SHP77 (cell line): Measurements from ENCODE around the gene ADGRG6.
A peak's percentile ranks its signal among the peaks of the same experiment; 100 is the strongest.
"Not testable (repeated sequence)": the region's sequence is repeated elsewhere in the genome, so short reads cannot be mapped to it uniquely, and the experiment has no call there.

Experiments
- DNase-seq, 2 experiments: peaks; one replicate each; lab custom pipeline; 2025; lab: John Stamatoyannopoulos, UW

The ADGRG6 gene

DNA sequence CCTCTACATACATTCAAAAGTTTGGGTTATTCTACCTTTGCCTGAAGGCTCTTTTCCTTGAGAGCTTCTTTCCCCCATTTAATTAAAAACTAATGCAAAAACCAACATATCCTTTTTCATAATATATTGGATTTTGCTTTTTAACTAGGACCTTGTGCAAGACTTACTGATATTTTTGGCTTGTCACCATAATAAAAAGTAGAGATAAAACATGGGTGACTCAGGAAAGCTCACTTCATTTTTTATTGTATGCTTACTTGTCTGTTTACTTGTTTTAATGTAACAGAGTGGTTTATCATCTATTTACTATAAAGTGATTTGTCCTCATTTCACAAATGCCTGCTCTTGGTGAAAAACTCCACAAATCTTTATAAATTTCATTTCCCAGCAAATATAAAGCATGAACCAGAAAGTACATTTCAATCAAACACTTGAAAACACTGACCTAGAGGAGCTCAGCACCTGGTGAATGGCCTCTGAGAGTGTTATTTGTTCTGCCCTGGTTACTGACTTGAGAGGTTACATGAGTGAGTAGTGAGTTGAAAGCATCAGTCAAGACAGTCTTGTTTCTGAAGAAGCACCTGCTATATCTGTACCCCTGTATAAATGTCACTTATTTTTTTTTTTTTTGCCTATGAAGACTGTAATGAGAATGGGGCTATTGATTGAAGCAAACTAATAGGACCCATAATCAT lies 20.8 kb downstream of the ADGRG6 start:
- DNase-seq: peak; percentile 52 to 58

DNA sequence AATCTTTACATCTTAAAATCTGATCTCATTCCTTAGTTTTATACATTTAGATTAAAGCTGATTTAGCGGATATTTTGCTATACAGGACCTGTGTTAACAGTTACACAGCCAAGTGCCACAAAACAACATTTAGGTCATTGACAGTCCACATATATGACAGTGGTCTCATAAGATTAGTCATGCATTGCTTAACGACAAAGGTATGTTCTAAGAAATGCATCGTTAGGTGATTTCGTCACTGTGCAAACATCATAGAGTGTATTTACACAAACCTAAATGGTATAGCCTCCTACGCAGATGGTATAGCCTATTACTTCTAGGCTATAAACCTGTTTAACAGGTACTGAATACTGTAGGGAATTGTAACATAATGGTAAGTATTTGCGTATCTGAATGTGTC lies 21.6 kb downstream of the ADGRG6 start:
- peak; percentile 39 to 50 for DNase-seq

DNA sequence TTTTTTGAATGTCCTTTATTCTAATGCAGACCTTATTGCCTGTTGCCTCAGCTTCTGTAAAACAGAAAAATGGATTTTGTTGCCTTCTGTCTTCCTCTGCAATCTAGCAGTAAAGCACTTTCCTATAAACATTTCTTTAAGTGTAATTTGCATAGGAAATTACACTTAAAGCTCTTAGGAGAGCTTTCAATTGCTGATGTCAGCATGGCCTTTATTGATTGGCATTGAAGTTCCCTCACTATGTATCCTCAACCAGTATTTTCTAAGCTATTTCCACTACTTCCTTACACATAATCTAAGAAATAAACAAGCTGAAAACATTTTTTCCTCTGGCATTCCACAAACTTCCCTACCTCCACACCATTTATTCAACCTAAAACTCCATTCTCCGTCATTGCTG lies 22.3 kb downstream of the ADGRG6 start:
- no peak for DNase-seq

DNA sequence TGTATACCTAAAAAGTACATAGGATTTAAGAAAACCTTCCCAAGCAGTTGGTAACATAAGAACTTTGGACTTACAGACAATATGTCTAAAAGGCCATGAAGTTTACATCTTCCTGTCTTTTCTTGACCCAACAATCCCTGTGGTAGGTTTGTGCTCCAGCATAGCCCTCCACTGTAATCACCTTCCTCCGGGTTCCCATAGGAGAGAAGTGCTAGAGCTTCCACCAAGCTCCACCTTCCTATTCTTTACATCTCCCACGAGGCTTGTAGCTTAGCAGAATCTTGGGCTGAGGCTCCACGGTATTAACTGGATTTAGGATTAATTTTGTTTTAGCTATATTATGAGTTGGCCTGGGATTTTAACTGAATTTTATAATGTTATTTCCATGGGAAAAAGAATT lies 23.3 kb downstream of the ADGRG6 start:
- DNase-seq: no peak

DNA sequence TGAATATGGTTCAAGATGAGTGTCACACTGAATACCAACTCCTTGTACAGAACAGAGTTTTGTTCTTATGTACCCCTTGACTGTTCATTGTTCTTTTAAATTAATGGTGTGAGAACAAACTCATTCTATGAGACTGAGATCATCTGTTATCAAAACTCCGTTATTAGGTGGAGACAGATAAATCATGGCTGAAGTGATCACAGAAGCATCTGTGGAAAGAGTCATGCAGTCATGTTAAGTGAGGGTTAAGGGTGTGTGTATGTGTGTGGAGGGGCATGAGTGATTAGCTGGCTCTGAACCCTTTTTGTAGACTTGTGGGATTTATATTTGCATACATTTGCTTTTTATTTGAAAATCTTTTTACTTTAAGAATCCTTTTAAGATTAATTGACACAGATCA lies 24.7 kb downstream of the ADGRG6 start:
- DNase-seq: no peak

DNA sequence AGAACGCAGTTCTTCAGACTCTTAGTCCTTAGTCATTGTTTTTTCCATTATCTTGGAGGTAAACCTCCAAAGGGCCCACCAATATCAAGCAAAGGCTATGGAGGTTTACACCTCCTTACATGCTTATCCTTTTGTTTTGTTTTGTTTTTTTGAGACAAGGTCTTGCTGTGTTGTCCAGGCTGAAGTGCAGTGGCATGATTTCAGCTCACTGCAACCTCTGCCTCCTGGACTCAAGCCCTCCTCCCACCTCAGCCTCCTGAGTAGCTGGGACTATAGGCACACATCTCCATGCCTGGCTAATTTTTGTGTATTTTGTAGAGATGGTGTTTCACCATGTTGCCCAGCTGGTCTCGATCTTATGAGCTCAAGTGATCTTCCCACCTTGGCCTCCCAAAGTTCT lies 26.3 kb downstream of the ADGRG6 start:
- DNase-seq: no peak

DNA sequence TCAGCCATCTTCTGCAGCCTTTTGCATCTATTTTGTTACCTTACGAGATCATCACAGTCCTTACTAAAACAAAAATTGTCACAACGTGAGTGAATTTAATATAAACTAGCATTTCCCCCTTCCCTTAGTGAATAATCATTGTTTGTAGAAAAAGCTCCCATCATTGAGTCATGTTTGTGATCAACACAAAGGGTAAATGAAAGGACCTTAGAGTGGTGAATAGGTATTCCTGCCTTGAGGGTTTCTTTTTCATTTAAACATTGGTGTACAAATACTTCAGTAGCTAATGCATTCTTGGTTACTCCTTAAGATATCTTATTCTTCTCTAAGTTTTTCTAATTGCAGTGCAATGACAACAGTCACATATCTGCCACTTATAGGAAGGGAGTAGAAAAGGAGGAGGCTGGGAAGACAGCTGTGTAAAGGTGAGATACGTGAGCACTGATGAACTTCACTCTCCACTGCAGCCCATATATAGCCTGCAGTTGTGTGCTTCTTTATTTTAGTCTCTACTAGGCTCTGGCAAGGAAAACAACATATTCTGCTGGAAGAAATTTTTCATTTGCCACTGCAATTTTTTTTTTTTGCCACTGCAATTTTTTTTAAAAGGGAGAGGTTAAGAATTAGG lies 27.8 kb downstream of the ADGRG6 start:
- no peak for DNase-seq

DNA sequence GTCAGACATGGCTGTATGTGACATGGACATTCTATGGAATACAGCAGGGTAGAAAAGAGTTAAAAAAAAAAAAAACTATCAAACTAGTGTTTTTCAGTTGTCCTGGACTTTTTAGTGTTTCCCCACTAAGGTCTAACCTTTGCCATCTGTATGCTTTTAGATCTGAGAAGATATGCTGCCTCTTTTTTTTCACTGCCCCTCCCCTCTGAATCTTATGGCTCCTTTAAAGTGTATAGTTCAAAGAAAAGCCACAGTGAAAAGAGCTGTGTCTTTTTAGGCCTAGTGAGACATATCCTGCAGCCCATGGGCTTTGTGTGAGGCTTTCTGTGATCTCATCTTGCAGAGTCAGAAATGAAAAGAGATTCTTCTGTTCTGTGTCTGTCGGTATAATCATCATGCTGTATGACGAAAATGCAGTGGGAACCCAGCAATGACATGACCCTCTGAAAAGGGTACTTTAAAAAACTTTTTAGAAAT lies 29.3 kb downstream of the ADGRG6 start:
- DNase-seq: no peak

DNA sequence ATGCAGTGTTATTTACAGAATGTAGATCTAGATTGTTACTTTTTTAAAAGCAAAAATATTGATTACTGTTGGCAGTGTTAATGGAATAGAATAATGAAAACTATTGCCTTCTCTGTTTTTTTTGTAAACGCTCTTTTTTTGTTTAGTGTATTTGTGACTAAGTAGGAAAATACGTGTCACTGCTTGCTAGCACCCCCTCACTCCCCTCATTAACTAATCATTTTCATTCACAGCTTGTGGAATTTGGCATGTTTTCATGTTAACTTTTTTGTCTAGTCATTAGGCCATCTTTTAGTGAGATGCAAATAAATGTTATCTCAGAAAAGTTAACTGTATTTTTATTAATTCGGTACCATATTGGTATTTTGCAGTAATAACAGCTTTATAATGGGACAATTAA lies 29.8 kb downstream of the ADGRG6 start:
- DNase-seq: no peak

DNA sequence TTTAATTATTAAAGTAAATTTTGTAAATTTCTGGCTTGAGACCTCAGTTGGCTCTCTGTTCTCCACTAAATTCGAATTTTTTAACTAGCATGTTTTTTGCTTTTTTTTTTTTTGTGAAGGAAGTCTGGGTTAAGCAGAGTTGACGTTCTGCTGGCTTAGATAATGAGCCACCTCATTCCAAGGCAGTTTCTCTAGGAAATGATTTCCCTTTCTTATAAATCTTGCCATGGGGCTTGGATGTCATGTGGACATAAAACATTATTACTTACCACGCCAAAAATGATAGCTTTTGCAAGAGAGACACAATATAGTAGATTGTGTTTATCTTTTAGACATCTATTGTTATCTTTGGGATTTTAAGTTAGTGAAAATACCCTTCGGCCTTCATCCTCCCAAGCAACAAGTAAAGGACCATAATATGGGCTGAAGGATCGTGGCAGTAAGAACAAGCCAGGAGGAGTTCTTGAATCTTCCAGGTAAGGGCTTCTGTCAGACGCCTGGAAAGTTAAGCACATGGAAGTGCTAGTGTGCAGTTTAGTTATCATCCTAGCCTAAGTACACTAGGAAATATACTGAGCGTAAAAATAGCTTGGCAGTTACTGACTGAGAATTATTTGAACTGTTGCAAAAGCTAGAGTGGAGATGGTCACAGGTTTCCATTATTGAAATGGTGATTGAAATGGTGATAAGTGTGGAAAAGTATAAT lies 30.7 kb downstream of the ADGRG6 start:
- DNase-seq: no peak

DNA sequence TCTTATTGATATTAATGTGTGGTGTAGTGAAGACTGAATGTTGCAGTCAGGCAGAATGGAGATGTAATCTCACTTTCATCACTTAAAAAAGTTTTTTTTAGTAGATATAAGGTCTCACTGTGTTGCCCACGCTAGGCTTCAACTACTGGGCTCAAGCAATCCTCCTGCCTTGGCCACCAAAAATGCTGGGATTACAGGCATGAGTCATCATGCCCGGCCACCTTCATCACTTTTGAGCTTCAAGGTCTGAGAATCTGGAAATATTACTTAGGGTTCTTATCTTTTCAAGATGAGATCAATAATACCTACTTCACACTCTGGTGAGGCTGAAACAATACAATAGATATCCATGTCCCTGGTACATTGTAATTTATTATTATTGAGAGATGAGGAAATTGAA lies 31.6 kb downstream of the ADGRG6 start:
- DNase-seq: no peak

DNA sequence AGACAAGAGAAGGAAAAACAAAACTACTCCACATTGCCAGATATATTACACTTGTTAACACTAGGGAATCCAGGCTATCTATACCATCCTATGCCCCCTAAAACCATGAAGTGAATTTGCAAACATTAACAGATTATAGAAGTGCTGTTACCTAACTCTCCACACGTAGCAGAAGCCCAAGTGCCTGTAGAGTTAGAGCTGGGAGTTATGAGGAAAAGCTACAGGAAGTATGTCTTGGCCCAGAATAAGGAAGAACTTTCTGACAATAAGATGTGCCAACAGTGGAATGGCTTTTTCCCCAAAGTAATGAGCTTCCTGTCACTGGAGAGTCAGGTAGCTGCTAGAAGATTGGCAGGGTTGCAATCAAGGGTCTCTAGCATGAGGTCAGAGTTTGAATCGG lies 32.5 kb downstream of the ADGRG6 start:
- no peak for DNase-seq

DNA sequence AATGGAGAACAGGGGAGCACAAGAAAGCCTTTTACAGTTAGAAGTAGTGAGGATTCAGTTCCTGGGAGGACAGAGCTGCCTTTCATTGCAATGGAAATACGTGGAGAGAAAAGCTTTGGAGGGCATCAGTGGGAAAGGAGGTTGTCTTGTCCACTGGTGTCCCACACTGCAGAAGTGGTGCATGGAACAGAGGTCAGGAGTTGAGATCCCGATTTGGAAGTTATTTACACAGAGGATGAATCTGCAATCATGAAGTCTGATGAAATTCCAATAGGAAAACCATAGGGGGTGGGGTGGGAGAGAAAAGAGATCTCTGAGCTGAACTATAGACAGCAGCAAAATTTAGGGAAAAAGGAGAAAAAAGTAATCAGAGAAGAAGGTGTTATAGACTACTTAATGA lies 33.6 kb downstream of the ADGRG6 start:
- DNase-seq: no peak

DNA sequence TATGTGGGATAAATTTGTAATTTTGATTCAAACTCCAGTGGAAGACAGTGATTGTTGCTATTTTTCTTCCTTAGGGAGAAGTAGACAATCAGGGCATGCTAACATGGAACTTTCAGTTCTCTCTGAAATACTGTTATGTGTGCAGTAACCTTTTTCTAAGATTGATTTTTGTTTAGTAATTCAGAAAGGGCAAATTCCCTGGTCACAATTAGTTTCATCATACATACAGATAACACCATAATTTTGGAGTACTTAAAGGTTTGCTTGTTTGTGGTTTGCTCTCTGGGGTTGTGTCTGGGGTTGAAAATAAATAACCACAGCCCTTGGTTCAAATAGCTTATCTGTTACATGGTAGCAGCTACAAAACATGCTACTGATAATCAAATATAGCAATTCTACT lies 34.4 kb downstream of the ADGRG6 start:
- no peak for DNase-seq

DNA sequence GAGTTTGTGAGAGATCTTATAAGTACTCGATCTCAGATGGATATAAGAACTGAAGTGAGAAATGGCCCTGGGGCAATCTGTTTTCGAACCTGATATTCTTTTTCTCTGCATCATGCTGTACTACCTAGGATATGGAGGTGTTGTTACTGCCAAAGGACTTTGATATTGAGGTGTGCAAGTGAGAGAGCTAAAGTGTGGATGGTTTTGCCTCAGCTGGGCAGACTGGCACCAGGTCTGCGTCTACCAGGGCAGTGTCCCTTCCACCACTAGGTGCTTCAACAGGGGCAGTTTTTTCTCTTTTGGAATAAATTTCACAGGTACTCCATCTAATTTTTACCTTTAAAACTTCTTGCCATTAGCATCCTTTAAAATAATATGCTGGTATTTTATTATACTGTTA lies 35.0 kb downstream of the ADGRG6 start:
- no peak for DNase-seq

DNA sequence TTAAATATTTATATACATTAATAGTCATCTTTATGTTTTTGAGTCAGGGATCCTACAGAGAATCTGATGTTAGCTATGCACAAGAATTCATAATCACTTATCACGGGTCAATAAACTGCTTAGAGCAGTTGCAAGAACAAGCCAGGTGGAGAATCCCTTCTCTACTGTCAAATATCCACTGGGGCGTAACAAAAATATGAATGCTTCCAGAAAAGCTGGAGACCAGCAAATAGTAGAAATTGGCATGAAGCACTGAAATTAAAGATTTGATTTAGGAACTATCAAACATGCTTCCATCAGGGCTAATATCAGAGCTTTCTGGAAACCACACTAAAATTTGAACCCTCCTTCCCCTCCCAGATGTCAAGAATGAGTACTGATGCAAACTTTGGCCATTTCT lies 37.3 kb downstream of the ADGRG6 start:
- no peak for DNase-seq

DNA sequence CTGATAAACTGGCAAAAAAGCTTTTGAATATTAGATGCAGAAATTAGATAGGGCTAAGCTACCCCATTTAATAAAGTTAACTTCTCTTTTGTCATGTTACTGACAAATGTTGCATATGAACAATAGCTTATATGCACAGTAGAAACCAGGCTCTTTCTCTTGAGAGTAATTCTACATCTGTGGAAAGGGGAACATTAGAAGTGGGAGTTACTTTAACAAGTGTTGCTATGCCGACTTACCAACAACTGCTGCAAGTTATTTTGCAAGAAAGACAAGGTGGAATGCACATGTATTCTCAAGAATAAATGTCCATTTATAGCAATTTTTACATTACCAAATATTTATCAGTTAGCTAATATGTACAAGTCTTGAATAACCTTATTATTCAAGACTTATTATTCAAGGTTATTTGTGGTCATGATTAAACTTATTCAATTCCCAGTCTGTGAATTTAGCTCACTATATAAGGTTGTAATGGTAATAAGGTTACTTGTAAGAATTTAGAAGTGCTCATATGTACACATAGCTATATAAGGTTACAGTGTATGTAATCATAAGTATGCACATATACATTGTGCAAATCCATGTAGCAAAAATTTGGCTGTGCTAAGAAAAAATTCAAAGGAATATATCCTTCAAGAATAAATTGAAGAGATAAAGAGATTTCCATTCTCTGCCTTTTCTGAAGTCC lies 38.3 kb downstream of the ADGRG6 start:
- DNase-seq: no peak

DNA sequence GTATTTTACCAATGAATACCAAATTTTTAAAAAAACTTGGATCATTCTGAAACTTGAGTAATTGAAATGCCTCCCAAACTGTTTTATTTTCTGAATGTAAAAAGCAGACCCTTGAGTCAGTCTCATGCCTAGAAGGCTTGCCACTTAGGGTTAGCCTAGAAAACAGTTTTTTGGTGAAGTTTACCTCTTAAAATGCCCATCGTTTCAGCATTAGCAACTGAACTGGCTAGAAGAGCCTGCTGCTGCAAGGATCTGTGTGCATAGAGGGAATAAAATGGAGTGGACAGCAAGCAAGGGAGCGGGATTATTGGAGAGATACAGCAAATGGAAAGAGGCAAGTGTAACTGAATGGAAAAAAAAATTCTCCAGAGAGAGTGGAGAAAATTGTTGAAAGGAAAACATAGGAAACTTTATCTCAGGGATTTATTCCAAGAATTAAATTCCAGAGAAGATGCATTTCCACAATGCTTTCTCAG lies 40.1 kb downstream of the ADGRG6 start:
- DNase-seq: no peak

DNA sequence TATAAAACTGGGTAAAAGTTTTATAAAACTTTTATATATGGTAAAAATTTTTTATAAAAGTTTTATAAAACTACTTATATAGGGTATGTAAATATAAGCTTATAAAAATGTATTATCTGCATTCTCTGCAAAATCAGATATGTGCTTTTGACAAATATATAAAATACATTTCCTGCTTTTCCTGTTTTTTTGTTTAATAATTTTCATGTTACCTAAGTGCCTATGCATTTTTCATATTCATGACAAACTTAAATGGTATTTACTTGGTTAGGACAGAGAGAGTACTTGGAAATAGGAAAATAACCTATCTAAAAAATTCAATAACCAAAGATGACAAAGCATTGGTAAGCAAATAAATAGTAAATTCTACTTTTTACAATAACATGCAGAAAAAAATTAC lies 41.2 kb downstream of the ADGRG6 start:
- DNase-seq: no peak

DNA sequence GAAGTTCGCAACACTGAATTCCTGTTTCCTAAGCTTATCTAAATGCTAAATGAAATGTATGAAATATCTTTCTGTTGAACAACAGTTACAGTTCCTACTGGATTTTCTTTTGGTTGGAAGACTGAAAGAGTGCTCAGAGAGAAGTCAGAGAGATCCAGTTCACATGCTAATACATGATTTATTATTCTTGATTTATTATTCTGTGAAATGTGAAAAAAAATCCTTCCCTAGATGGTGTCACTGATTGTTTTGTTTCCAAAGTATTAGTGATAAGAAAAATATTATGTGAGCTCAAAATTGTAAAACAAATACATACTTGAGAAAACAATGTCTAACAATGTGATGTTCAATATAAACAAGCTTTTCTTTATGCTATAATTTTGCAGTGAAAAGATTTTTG lies 42.1 kb downstream of the ADGRG6 start:
- no peak for DNase-seq

DNA sequence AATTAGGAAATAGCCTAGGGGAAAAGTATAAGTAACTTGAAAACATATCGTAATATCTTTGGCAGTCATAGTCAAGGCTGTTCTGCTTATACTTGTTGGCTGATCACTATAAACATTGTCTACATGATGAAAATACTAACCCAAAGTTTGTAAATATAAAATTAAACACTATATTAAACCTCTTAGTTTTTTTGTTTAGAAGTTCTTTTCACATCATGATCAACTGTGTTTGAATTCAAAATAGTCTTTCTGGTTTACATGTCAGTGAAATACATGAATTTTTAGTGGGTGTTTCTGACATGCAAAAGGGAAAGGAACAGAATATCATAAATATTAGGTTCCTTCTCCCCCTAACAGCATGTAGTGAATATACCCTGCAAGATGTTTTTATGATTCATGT lies 43.5 kb downstream of the ADGRG6 start:
- DNase-seq: no peak

DNA sequence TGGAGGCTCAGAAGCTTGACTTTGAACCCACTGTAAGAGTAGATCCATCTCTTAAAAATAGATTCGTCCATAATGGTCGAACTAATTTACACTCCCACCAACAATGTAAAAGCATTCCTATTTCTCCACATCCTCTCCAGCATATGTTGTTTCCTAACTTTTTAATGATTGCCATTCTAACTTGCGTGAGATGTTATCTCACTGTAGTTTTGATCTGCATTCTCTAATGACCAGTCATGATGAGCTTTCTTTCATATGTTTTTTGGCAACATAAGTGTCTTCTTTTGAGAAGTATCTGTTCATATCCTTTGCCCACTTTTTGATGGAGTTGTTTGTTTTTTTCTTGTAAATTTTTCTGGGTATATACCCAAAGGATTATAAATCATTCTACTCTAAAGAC lies 44.4 kb downstream of the ADGRG6 start:
- not testable (repeated sequence) for DNase-seq
